IMR-90 (cell line): ENCODE data around the gene C7orf33. TPM values are rescaled to one million over a fixed set of nuclear protein-coding genes. Genes with fewer than 3 reads are reported as not detected.

Experiments
- ATAC-seq: fragments of 200-7000 bp; cut with Tn5 transposase; 2 replicates; pipeline ENCODE4 v1.9.1; 2020; ENCODE audit warnings: low read depth, mild to moderate bottlenecking, moderate library complexity
- BruUV-seq: library from RNA; stranded (reverse); fragments of 400-500 nt; replicated peaks from 2 replicates; lab custom pipeline; 2021; lab: Mats Ljungman, UMichigan
- CTCF ChIA-PET: fragments of 300-600 bp; formaldehyde crosslinking; extraction: SDS; loops from one replicate; lab custom pipeline; 2021; ENCODE audit warnings: antibody characterized with exemption; lab: Yijun Ruan, JAX
- POLR2A ChIA-PET: fragments of 300-600 bp; sonication (Branson Sonifier 250); formaldehyde crosslinking; loops from one replicate; lab custom pipeline; 2022; ENCODE audit warnings: antibody characterized with exemption; ENCODE audit not compliant: unreplicated experiment; lab: Charles Lee
- DNase-seq: peaks from one replicate; pipeline ENCODE4 v3.0.0; 2013
- H2AFZ ChIP-seq: replicated peaks from 2 replicates; pipeline ENCODE3; 2013; ENCODE audit warnings: low read length, mild to moderate bottlenecking; ENCODE audit not compliant: poor library complexity
- H2AK5ac ChIP-seq: 2 replicates; pipeline ENCODE4 v1.6.1; 2013; ENCODE audit warnings: low read depth, low read length, inconsistent platforms
- H2AK9ac ChIP-seq: replicated peaks from 2 replicates; pipeline ENCODE3; 2013; ENCODE audit warnings: mild to moderate bottlenecking, low read depth, low read length, moderate library complexity; ENCODE audit not compliant: poor library complexity
- H2BK120ac ChIP-seq: 2 replicates; pipeline ENCODE4 v1.6.1; 2013; ENCODE audit warnings: low read depth, low read length, inconsistent platforms
- H2BK15ac ChIP-seq: 3 replicates; pipeline ENCODE4 v1.6.1; 2013; ENCODE audit warnings: low read depth, low read length, inconsistent platforms
- H2BK20ac ChIP-seq: 2 replicates; pipeline ENCODE4 v1.6.1; 2013; ENCODE audit warnings: low read depth, mild to moderate bottlenecking, inconsistent platforms, low read length, moderate library complexity
- H2BK5ac ChIP-seq: 2 replicates; pipeline ENCODE4 v1.6.1; 2013; ENCODE audit warnings: mild to moderate bottlenecking, low read depth, low read length, inconsistent platforms; ENCODE audit not compliant: poor library complexity, severe bottlenecking
- H3K14ac ChIP-seq: replicated peaks from 2 replicates; pipeline ENCODE4 v1.6.1; 2013; ENCODE audit warnings: low read depth, low read length, inconsistent platforms
- H3K18ac ChIP-seq: 2 replicates; pipeline ENCODE4 v1.6.1; 2013; ENCODE audit warnings: low read depth, low read length, control low read depth
- H3K23ac ChIP-seq: 2 replicates; pipeline ENCODE4 v1.6.1; 2013; ENCODE audit warnings: low read depth, low read length, inconsistent platforms
- H3K27ac ChIP-seq: 2 replicates; pipeline ENCODE4 v1.5.1; 2013; ENCODE audit warnings: mild to moderate bottlenecking, control low read depth, low read length; ENCODE audit not compliant: insufficient read depth
- H3K27me3 ChIP-seq: 2 replicates; pipeline ENCODE4 v1.6.1; 2013; ENCODE audit warnings: low read length; ENCODE audit not compliant: control insufficient read depth, insufficient read depth
- H3K36me3 ChIP-seq: 2 replicates; pipeline ENCODE4 v1.6.1; 2013; ENCODE audit warnings: low read length, mixed read lengths; ENCODE audit not compliant: control insufficient read depth, insufficient read depth
- H3K4ac ChIP-seq: 2 replicates; pipeline ENCODE4 v1.6.1; 2013; ENCODE audit warnings: low read depth, low read length, inconsistent platforms
- H3K4me1 ChIP-seq: 2 replicates; pipeline ENCODE4 v1.6.1; 2013; ENCODE audit warnings: low read length, mixed read lengths; ENCODE audit not compliant: control insufficient read depth, insufficient read depth
- H3K4me2 ChIP-seq: 2 replicates; pipeline ENCODE4 v1.6.1; 2013; ENCODE audit warnings: low read depth, mild to moderate bottlenecking, control low read depth, low read length, moderate library complexity
- H3K4me3 ChIP-seq: 2 replicates; pipeline ENCODE4 v1.5.1; 2013; ENCODE audit warnings: low read depth, mild to moderate bottlenecking, control low read depth, low read length, moderate library complexity; ENCODE audit not compliant: insufficient read depth
- H3K56ac ChIP-seq: 2 replicates; pipeline ENCODE4 v1.6.1; 2013; ENCODE audit warnings: low read length, inconsistent platforms; ENCODE audit not compliant: insufficient read depth; ENCODE audit errors: extremely low read depth
- H3K79me1 ChIP-seq, 2 experiments: 2 replicates each; pipeline ENCODE4 v1.6.1; 2013; ENCODE audit warnings: low read length in 2 of 2, inconsistent platforms in 1 of 2, low read depth in 1 of 2
- H3K9ac ChIP-seq: 2 replicates; pipeline ENCODE4 v1.6.1; 2013; ENCODE audit warnings: low read depth, low read length, control low read depth
- H3K9me1 ChIP-seq: 2 replicates; pipeline ENCODE4 v1.6.1; 2013; ENCODE audit warnings: low read length, inconsistent platforms; ENCODE audit not compliant: insufficient read depth
- H3K9me3 ChIP-seq: 2 replicates; pipeline ENCODE4 v1.6.1; 2013; ENCODE audit warnings: low read length; ENCODE audit not compliant: control insufficient read depth, insufficient read depth
- H4K20me1 ChIP-seq: 2 replicates; pipeline ENCODE4 v1.6.1; 2013; ENCODE audit warnings: low read length, inconsistent platforms; ENCODE audit not compliant: insufficient read depth
- H4K5ac ChIP-seq: 2 replicates; pipeline ENCODE4 v1.6.1; 2013; ENCODE audit warnings: mild to moderate bottlenecking, low read depth, low read length, control low read depth
- H4K8ac ChIP-seq, 2 experiments: 2 replicates each; pipeline ENCODE4 v1.6.1; 2013; ENCODE audit warnings: low read depth in 2 of 2, low read length in 2 of 2, control low read depth in 1 of 2, inconsistent platforms in 1 of 2
- H4K91ac ChIP-seq: 2 replicates; pipeline ENCODE4 v1.6.1; 2013; ENCODE audit warnings: low read depth, low read length, inconsistent platforms; ENCODE audit not compliant: insufficient read depth
- CHD1 ChIP-seq: IDR thresholded peaks from 2 replicates; pipeline ENCODE4 v1.6.1; 2012; ENCODE audit warnings: low read depth, low read length, improper control_type of control experiment
- MAFK ChIP-seq: IDR thresholded peaks from 2 replicates; pipeline ENCODE4 v1.6.1; 2012; ENCODE audit warnings: low read depth, low read length, improper control_type of control experiment
- MXI1 ChIP-seq: IDR thresholded peaks from 2 replicates; pipeline ENCODE4 v1.6.1; 2012; ENCODE audit warnings: low read depth, mild to moderate bottlenecking, low read length, moderate library complexity, borderline replicate concordance
- POLR2A ChIP-seq: IDR thresholded peaks from 2 replicates; pipeline ENCODE4 v1.6.1; 2012; ENCODE audit warnings: mild to moderate bottlenecking, low read depth, low read length
- RAD21 ChIP-seq: IDR thresholded peaks from 2 replicates; pipeline ENCODE4 v1.6.1; 2012; ENCODE audit warnings: low read length, improper control_type of control experiment
- WGBS, 2 experiments: methylation state at CpG; one replicate each; pipeline versions ENCODE4 v1.1.5 to v1.1.7; 2013; ENCODE audit warnings: missing lambda C conversion rate in 2 of 2; ENCODE audit not compliant: insufficient read length in 1 of 2; ENCODE audit errors: extremely low coverage in 2 of 2; 5-methylcytosine and 5-hydroxymethylcytosine counted together
- dilution Hi-C: fragments of 300-500 bp; cut with HindIII; formaldehyde crosslinking; loops from one replicate; pipeline ENCODE4 v1.14.3; 2018; ENCODE audit warnings: low sequenced_read_pairs; ENCODE audit not compliant: unreplicated experiment
- in situ Hi-C: fragments of 300-500 bp; cut with MboI; formaldehyde crosslinking; loops from 3 replicates; pipeline ENCODE4 v1.14.3; 2019; ENCODE audit warnings: low sequenced_read_pairs, inconsistent platforms, mixed read lengths
- intact Hi-C: fragments of 100-400 bp; cut with micrococcal nuclease; formaldehyde crosslinking; loops from 2 replicates; pipeline ENCODE4 v1.10.0; 2022
- polyA plus RNA-seq, 3 experiments: library from polyadenylated mRNA; depleted of rRNA; stranded (reverse); fragments of >200 nt; gene quantifications; 2 replicates each; pipeline ENCODE4 v1.2.3, GENCODE V29; 2012; ENCODE audit warnings: low replicate concordance in 1 of 3
- total RNA-seq: library from RNA; depleted of rRNA; stranded (reverse); fragments of >200 nt; gene quantifications from 2 replicates; pipeline ENCODE4 v1.2.3, GENCODE V29; 2012
- TF ChIP-seq, protein P1 (sequence below): fragments of 150-350 bp; IDR thresholded peaks from 2 replicates; pipeline ENCODE4 v1.6.1; 2016; ENCODE audit warnings: low read depth, mild to moderate bottlenecking, low read length, moderate library complexity, borderline replicate concordance

C7orf33 gene
- total and polyA plus RNA-seq, 2 of the 4 experiments (the other 2 are of a cell fraction), result not detected

DNA sequence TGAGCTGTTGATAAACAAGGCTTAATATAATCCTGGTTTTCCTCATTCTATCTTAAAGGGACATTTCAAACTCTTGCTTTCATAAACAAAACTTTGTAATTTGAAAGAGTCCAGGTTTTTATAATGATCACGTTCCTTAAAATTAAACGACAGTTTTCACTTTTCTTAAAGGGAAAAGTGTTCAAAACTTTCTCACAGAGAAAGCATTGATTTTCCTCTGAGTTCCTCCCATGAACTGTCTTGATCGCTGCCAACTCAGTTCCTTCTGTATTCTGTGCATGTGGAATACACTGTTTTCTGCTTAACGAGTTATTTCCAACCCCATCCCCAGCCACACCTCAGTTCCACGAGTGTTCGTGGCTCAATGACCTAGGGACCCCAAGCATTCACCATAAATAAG, 2.4 kb upstream of the C7orf33 start:
- ATAC-seq, result no peak
- dilution Hi-C loops (no loop called here), in situ Hi-C loops (no loop called here), intact Hi-C loops (no loop called here)
- H2BK5ac ChIP-seq, result no peak overlapping the region
- TF ChIP-seq, protein P1, sequence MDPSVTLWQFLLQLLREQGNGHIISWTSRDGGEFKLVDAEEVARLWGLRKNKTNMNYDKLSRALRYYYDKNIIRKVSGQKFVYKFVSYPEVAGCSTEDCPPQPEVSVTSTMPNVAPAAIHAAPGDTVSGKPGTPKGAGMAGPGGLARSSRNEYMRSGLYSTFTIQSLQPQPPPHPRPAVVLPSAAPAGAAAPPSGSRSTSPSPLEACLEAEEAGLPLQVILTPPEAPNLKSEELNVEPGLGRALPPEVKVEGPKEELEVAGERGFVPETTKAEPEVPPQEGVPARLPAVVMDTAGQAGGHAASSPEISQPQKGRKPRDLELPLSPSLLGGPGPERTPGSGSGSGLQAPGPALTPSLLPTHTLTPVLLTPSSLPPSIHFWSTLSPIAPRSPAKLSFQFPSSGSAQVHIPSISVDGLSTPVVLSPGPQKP, result no peak
- TF ChIP-seq MXI1, result no peak
- TF ChIP-seq POLR2A, result no peak
- TF ChIP-seq RAD21, result no peak
- no peak for TF ChIP-seq CHD1
- TF ChIP-seq MAFK, result no peak
- no peak overlapping the region for H3K56ac ChIP-seq
- no peak overlapping the region for H2BK15ac ChIP-seq
- BruUV-seq, result no TSS peak
- H2AK9ac ChIP-seq, result no peak overlapping the region
- H4K8ac ChIP-seq, result no peak overlapping the region
- no peaks in the 10 kb centered on the region for H3K9me3 ChIP-seq
- no peaks in the 10 kb centered on the region for H3K79me1 ChIP-seq
- H2BK120ac ChIP-seq, result no peak overlapping the region
- 67% methylated on average over 1 of the region's 6 CpGs; no CpG with 5 or more reads in 1 of the 2 experiments for WGBS, 2 experiments
- no peak overlapping the region for H3K27ac ChIP-seq
- H4K20me1 ChIP-seq, result no peaks in the 10 kb centered on the region
- H3K18ac ChIP-seq, result no peak overlapping the region
- H3K4me3 ChIP-seq, result no peak overlapping the region
- H3K4me1 ChIP-seq, result no peaks in the 10 kb centered on the region
- H3K4me2 ChIP-seq, result no peak overlapping the region
- H3K23ac ChIP-seq, result no peak overlapping the region
- no peak overlapping the region for H3K9ac ChIP-seq
- H2AK5ac ChIP-seq, result no peak overlapping the region
- no peak for DNase-seq
- ChIA-PET CTCF (interaction anchor here (0.6 kb wide), 1 partner anchor 11 kb away, joined by 6 read pairs; no protein-coding TSS in a partner anchor), POLR2A (no interaction called here)
- no peak overlapping the region for H4K91ac ChIP-seq
- no peak overlapping the region for H3K14ac ChIP-seq
- no peak overlapping the region for H2AFZ ChIP-seq
- H3K9me1 ChIP-seq, result no peaks in the 10 kb centered on the region
- H2BK20ac ChIP-seq, result no peak overlapping the region
- H3K27me3 ChIP-seq, result peaks cover 7% of the 10 kb centered on the region
- no peaks in the 10 kb centered on the region for H3K36me3 ChIP-seq
- no peak overlapping the region for H3K4ac ChIP-seq
- no peak overlapping the region for H4K5ac ChIP-seq
